HCT116 (cell line): ENCODE results near the gene PREX1. TPM values are rescaled to one million over a fixed set of nuclear protein-coding genes. Genes with fewer than 3 reads are reported as not detected.
A peak's percentile ranks its signal among the peaks of the same experiment; 100 is the strongest.

Source experiments
- ATAC-seq: fragments of 200-7000 bp; cut with Tn5 transposase; 2 replicates; pipeline ENCODE4 v1.9.1; 2020; ENCODE audit warnings: mild to moderate bottlenecking, moderate library complexity
- BruUV-seq: library from RNA; stranded (reverse); fragments of 400-500 nt; replicated peaks from 2 replicates; lab custom pipeline; 2021; lab: Mats Ljungman, UMichigan
- CTCF ChIA-PET: fragments of 300-600 bp; sonication (Branson Sonifier 250); formaldehyde crosslinking; loops from one replicate; lab custom pipeline; 2021; ENCODE audit warnings: antibody characterized with exemption; lab: Charles Lee
- POLR2A ChIA-PET: fragments of 300-600, 350-600 bp; sonication (Branson Sonifier 250); formaldehyde crosslinking; loops from one replicate; lab custom pipeline; 2021; ENCODE audit warnings: antibody characterized with exemption; lab: Charles Lee
- RAD21 ChIA-PET, 2 experiments: fragments of 300-600 bp; sonication (Branson Sonifier 250); formaldehyde crosslinking; loops; one replicate each; lab custom pipeline; 2023; ENCODE audit warnings: low total read pairs in 2 of 2; ENCODE audit not compliant: uncharacterized antibody in 2 of 2, unreplicated experiment in 2 of 2, low non-redundant PET in 1 of 2; lab: Charles Lee
- DNase-seq: peaks from one replicate; pipeline ENCODE4 v3.0.0-alpha.2; 2010; ENCODE audit warnings: low read depth, low spot score
- H2AFZ ChIP-seq: fragments of 200-600 bp; shearing (Covaris generic), sonication (generic); 2 replicates; pipeline ENCODE4 v1.6.1; 2017; ENCODE audit warnings: low read depth, mixed run types, mixed read lengths, antibody characterized with exemption, low read length; ENCODE audit not compliant: poor library complexity, severe bottlenecking
- H3K27ac ChIP-seq: 2 replicates; pipeline ENCODE4 v1.5.1; 2012; ENCODE audit warnings: low read depth, low read length
- H3K27me3 ChIP-seq: fragments of 200-600 bp; sonication (generic); 2 replicates; pipeline ENCODE4 v1.6.1; 2016; ENCODE audit warnings: mixed run types, low read length, mixed read lengths; ENCODE audit not compliant: insufficient read depth
- H3K36me3 ChIP-seq, 2 experiments: fragments of 200-500 bp in 1 of 2; fragments of 200-600 bp in 1 of 2; sonication (Bioruptor generic) in 1 of 2; sonication (generic) in 1 of 2; 2 replicates each; pipeline versions ENCODE4 v1.5.1 to v1.6.1; 2014 to 2016; ENCODE audit warnings: low read length in 2 of 2, inconsistent platforms in 1 of 2, mixed read lengths in 1 of 2, mixed run types in 1 of 2; ENCODE audit not compliant: insufficient read depth in 2 of 2, control insufficient read depth in 1 of 2
- H3K4me1 ChIP-seq, 2 experiments: fragments of 200-600 bp in 1 of 2; sonication (generic) in 1 of 2; 2 replicates each; pipeline versions ENCODE4 v1.5.1 to v1.6.1; 2012 to 2017; ENCODE audit warnings: low read length in 2 of 2, inconsistent platforms in 1 of 2, mild to moderate bottlenecking in 1 of 2, mixed read lengths in 1 of 2, mixed run types in 1 of 2, moderate library complexity in 1 of 2; ENCODE audit not compliant: insufficient read depth in 2 of 2, control insufficient read depth in 1 of 2
- H3K4me2 ChIP-seq: fragments of 200-600 bp; sonication (generic); 2 replicates; pipeline ENCODE4 v1.6.1; 2017; ENCODE audit warnings: mixed run types, low read length, mixed read lengths
- H3K4me3 ChIP-seq, 2 experiments: fragments of 200-600 bp in 1 of 2; sonication (generic) in 1 of 2; replicated peaks in 1 of 2; 2 replicates each; pipeline ENCODE4 v1.5.1; 2011 to 2016; ENCODE audit warnings: low read length in 2 of 2, control low read depth in 1 of 2, low read depth in 1 of 2, mild to moderate bottlenecking in 1 of 2, mixed read lengths in 1 of 2, mixed run types in 1 of 2
- H3K79me2 ChIP-seq: fragments of 200-600 bp; sonication (generic); 2 replicates; pipeline ENCODE4 v1.6.1; 2017; ENCODE audit warnings: mild to moderate bottlenecking, mixed run types, low read length, moderate library complexity, mixed read lengths; ENCODE audit not compliant: insufficient read depth
- H3K9ac ChIP-seq: fragments of 200-600 bp; sonication (generic); 2 replicates; pipeline ENCODE4 v1.6.1; 2016; ENCODE audit warnings: low read length, mixed read lengths
- H3K9me2 ChIP-seq: fragments of 200-600 bp; sonication (generic), shearing (Covaris generic); 2 replicates; pipeline ENCODE4 v1.6.1; 2017; ENCODE audit warnings: mixed run types, mild to moderate bottlenecking, moderate library complexity; ENCODE audit not compliant: insufficient read depth
- H3K9me3 ChIP-seq, 2 experiments: fragments of 200-500 bp in 1 of 2; fragments of 200-600 bp in 1 of 2; sonication (Bioruptor generic) in 1 of 2; sonication (generic) in 1 of 2; 2 replicates each; pipeline ENCODE4 v1.6.1; 2014 to 2017; ENCODE audit warnings: low read length in 2 of 2, mixed read lengths in 2 of 2, inconsistent platforms in 1 of 2, low read depth in 1 of 2, mild to moderate bottlenecking in 1 of 2, mixed run types in 1 of 2, moderate library complexity in 1 of 2; ENCODE audit not compliant: control insufficient read depth in 1 of 2, insufficient read depth in 1 of 2
- H4K20me1 ChIP-seq: fragments of 200-600 bp; sonication (generic), shearing (Covaris generic); 2 replicates; pipeline ENCODE4 v1.6.1; 2017; ENCODE audit warnings: mixed run types, mild to moderate bottlenecking, moderate library complexity; ENCODE audit not compliant: insufficient read depth
- ATF3 ChIP-seq: IDR thresholded peaks from 2 replicates; pipeline ENCODE4 v1.6.1; 2012
- CBX3 ChIP-seq: IDR thresholded peaks from 2 replicates; pipeline ENCODE4 v1.6.1; 2012; ENCODE audit warnings: low read depth
- CEBPB ChIP-seq: IDR thresholded peaks from 2 replicates; pipeline ENCODE4 v1.6.1; 2012; ENCODE audit warnings: low read depth
- EZH2phosphoT487 ChIP-seq: fragments of 200-600 bp; IDR thresholded peaks from 2 replicates; pipeline ENCODE4 v1.6.1; 2018; ENCODE audit warnings: antibody characterized with exemption, borderline replicate concordance
- JUND ChIP-seq: IDR thresholded peaks from 2 replicates; pipeline ENCODE4 v1.6.1; 2012
- SP1 ChIP-seq: IDR thresholded peaks from 2 replicates; pipeline ENCODE4 v1.6.1; 2012; ENCODE audit warnings: low read depth
- intact Hi-C: fragments of 100-400 bp; cut with micrococcal nuclease; formaldehyde crosslinking; loops from 2 replicates; pipeline ENCODE4 v1.10.0; 2022
- total RNA-seq: library from RNA; stranded (reverse); gene quantifications from one replicate; pipeline ENCODE4 v1.2.1, GENCODE V29; 2021; ENCODE audit not compliant: unreplicated experiment
- TF ChIP-seq, protein P1 (sequence below): IDR thresholded peaks from 2 replicates; pipeline ENCODE4 v1.6.1; 2011; ENCODE audit warnings: mild to moderate bottlenecking, low read length, moderate library complexity; ENCODE audit not compliant: insufficient replicate concordance; ENCODE audit errors: extremely low read depth
- TF ChIP-seq, protein P2 (sequence below), 3 experiments: fragments of 200-600 bp in 1 of 3; sonication (generic) in 1 of 3; IDR thresholded peaks in 2 of 3; conservative IDR thresholded peaks in 1 of 3; 2 replicates each; pipeline ENCODE4 v1.5.1; 2012 to 2017; ENCODE audit warnings: low read depth in 2 of 3, low read length in 2 of 3, antibody characterized with exemption in 1 of 3, borderline replicate concordance in 1 of 3, control low read depth in 1 of 3, mild to moderate bottlenecking in 1 of 3, mixed read lengths in 1 of 3, mixed run types in 1 of 3, moderate library complexity in 1 of 3; ENCODE audit not compliant: insufficient read depth in 1 of 3

Gene PREX1
- total RNA-seq, 1 experiment from 2014 or later: 6.1 TPM

- POLR2A ChIA-PET: no interaction called here
- H3K36me3 ChIP-seq: no peaks in the 10 kb centered on the region
- no peaks in the 10 kb centered on the region for H3K9me2 ChIP-seq
- ATAC-seq: peak; percentile 82
- no peaks in the 10 kb centered on the region for H3K27me3 ChIP-seq
- no peak for TF ChIP-seq ATF3
- no peak for TF ChIP-seq CEBPB
- TF ChIP-seq, protein P1, sequence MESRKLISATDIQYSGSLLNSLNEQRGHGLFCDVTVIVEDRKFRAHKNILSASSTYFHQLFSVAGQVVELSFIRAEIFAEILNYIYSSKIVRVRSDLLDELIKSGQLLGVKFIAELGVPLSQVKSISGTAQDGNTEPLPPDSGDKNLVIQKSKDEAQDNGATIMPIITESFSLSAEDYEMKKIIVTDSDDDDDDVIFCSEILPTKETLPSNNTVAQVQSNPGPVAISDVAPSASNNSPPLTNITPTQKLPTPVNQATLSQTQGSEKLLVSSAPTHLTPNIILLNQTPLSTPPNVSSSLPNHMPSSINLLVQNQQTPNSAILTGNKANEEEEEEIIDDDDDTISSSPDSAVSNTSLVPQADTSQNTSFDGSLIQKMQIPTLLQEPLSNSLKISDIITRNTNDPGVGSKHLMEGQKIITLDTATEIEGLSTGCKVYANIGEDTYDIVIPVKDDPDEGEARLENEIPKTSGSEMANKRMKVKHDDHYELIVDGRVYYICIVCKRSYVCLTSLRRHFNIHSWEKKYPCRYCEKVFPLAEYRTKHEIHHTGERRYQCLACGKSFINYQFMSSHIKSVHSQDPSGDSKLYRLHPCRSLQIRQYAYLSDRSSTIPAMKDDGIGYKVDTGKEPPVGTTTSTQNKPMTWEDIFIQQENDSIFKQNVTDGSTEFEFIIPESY: no peak
- TF ChIP-seq, protein P2, sequence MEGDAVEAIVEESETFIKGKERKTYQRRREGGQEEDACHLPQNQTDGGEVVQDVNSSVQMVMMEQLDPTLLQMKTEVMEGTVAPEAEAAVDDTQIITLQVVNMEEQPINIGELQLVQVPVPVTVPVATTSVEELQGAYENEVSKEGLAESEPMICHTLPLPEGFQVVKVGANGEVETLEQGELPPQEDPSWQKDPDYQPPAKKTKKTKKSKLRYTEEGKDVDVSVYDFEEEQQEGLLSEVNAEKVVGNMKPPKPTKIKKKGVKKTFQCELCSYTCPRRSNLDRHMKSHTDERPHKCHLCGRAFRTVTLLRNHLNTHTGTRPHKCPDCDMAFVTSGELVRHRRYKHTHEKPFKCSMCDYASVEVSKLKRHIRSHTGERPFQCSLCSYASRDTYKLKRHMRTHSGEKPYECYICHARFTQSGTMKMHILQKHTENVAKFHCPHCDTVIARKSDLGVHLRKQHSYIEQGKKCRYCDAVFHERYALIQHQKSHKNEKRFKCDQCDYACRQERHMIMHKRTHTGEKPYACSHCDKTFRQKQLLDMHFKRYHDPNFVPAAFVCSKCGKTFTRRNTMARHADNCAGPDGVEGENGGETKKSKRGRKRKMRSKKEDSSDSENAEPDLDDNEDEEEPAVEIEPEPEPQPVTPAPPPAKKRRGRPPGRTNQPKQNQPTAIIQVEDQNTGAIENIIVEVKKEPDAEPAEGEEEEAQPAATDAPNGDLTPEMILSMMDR (IDR thresholded peaks at IDR 0.05 in 2 of 3, conservative IDR thresholded peaks at IDR 0.05 in 1 of 3; ENCODE audit: borderline replicate concordance in 1 of 3, insufficient read depth in 1 of 3, low read depth in 2 of 3, low read length in 2 of 3): no peak
- TF ChIP-seq EZH2phosphoT487: no peak
- 0 out of 2 replicates have a peak, but pooled peaks have one; percentile 34 for TF ChIP-seq SP1
- TF ChIP-seq CBX3: no peak
- no peak for TF ChIP-seq JUND
- H2AFZ ChIP-seq: peak overlapping the region; percentile 35
- peak; percentile 45 for DNase-seq
- H3K79me2 ChIP-seq: no peaks in the 10 kb centered on the region
- H4K20me1 ChIP-seq: no peaks in the 10 kb centered on the region
- H3K4me2 ChIP-seq: peak overlapping the region; percentile 69
- H3K4me3 ChIP-seq: peak overlapping the region; percentile 23 to 40
- no peak overlapping the region for H3K9ac ChIP-seq
- no peak overlapping the region for H3K27ac ChIP-seq
- CTCF ChIA-PET: no interaction called here
- H3K9me3 ChIP-seq: no peaks in the 10 kb centered on the region
- intact Hi-C loops: no loop called here
- H3K4me1 ChIP-seq: peaks cover 16 to 28% of the 10 kb centered on the region in 2 experiments
- RAD21 ChIA-PET: no interaction called here
- no TSS peak for BruUV-seq
Measured at GRCh38 chr20:48679599-48679998, 148.2 kb downstream of the PREX1 start.
